Measurements from ENCODE around the gene PGLYRP2. TPM values are rescaled to one million over a fixed set of nuclear protein-coding genes. Genes with fewer than 3 reads are reported as not detected.
"Not testable (repeated sequence)": the region's sequence is repeated elsewhere in the genome, so short reads cannot be mapped to it uniquely, and the experiment has no call there.

The PGLYRP2 gene
- total RNA-seq, 1 donor from 2014 or later, result not detected

GRCh38 chr19:15487038-15487437, 7.7 kb upstream of the PGLYRP2 start:
- no peak for DNase-seq

- not testable (repeated sequence) for DNase-seq
Observed at GRCh38 chr19:15485768-15486167, 6.5 kb upstream of the PGLYRP2 start.

GRCh38 chr19:15480996-15481395, 1.7 kb upstream of the PGLYRP2 start:
- DNase-seq, result not testable (repeated sequence)

DNA sequence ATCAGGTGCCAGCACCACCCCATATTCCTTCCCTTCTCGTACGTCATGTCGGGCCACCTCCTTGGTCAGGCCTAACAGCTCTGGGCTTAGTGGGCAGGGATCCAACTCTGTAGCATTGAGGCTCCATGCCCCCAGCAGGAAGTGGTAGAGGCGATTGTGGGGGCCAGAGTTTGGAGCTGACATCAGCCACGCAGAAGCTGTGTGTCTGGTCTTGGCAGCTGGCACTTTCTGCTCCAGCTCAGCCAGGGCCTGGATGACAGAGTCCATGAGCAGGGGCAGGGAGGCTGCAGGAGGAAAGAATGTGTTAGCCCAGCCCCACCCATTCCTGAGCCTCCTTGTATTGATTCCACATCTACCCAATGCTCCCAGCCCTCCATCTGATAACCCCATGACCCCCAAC, 3.0 kb downstream of the PGLYRP2 start:
- DNase-seq, result no peak

DNA sequence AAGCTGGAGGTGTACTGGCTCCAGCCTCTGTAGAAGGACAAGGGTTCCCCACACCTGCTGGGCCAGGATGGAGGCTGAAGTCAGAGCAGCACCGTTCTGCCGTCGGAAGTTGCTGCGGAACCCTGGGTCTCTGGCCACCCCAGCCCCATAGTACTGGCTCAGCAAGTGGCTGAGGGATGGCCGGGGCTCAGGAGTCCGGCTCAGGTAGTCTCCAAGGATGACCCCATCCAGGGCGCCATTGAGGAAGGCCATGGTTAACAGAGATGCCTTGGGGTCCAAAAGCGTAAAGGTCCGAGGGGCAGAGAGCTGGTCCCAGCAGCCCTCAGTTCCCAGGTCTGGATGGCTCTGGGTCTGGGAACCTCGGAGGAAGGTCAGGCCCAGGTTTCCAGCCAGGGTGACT, 3.7 kb downstream of the PGLYRP2 start:
- no peak for DNase-seq

DNA sequence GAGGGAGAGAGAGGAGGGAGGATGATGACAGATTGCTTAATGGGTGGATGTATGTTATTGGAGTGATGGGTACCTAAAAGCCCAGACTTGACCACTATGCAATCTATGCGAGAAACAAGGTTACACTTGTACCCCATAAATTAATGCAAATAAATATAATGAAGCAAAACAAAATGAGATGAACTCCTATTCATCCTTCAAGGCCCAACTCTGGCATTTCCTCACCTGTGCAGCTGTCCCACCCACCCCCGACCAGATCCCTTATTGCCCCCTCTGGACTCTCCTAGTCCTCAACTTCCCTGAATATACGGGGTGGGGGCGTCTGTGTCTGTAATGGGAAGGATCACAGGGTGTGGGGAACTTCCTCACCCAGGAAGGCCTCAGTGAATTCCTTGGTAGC, 4.1 kb downstream of the PGLYRP2 start:
- DNase-seq, result no peak

DNA sequence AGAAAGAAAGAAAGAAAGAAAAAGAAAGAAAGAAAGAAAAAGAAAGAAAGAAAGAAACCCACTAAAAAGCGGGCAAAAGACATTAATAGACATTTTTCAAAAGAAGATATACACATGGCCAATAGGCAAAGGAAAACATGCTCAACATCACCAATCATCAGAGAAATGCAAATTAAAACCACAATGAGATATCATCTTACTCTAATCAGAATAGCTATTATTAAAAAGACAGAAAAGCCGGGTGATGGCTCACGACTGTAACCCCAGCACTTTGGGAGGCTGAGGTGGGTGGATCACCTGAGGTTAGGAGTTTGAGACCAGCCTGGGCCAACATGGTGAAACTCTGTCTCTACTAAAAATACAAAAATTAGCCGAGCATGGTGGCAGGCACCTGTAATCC, 5.5 kb downstream of the PGLYRP2 start:
- not testable (repeated sequence) for DNase-seq

DNA sequence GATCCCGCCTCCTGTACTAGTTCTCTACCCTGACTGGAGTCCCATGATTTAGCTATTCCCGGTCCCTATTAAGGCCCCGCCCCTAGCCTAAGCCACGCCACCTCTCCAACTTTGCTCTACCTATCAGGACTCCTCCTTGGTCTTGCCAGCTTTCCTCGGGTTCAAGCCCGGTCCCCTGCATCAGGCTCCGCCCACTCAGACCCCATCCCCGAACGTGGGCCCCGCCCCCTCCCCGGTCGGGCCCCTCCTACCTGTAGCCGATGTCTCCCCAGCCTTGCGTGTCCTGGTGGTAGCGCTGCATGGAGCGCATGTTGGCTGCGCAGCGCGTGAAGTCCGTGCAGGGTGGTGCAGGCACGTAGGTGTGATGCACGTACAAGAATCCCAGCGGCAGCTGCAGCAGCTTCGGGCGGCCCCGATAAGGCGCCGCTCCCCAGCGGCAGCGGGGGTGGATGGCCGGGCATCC, 7.6 kb downstream of the PGLYRP2 start:
- no peak for DNase-seq

DNA sequence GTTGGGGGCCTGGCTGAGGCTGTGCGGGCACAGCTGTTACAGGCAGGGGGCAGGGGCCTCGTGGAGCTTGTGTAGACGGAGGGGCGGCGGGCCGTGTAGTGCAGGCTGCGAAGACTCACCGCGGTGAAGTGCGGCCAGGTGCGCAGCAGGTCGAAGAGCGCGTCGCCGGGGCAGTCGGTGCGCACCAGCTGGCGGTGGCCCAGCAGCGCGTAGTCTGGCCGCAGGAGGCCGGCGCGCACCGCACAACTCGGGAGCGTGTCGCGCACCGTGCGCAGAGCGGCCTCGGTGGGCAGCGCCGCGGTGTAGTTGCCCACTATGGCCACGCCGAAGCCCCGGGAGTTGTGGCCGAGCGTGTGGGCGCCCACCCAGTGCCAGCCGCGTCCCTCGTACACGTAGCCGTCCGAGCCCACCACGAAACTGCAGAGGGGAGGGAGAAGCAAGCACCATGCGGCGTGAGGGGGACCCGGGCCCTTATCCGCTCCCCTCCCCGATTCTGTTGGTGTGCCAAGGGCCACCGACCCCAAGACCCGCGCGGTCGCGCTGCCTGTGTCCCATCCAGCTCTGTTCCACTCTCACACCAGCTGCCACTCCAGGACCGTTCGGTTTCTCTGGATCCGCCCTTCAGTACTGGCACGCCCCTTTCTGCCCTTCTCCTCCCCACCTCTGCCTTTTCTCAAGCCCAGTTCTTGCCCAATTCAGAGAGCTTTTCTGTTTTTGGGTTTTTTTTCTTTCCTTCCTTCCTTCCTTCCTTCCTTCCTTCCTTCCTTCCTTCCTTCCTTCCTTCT, 9.6 kb downstream of the PGLYRP2 start:
- DNase-seq, result no peak

DNA sequence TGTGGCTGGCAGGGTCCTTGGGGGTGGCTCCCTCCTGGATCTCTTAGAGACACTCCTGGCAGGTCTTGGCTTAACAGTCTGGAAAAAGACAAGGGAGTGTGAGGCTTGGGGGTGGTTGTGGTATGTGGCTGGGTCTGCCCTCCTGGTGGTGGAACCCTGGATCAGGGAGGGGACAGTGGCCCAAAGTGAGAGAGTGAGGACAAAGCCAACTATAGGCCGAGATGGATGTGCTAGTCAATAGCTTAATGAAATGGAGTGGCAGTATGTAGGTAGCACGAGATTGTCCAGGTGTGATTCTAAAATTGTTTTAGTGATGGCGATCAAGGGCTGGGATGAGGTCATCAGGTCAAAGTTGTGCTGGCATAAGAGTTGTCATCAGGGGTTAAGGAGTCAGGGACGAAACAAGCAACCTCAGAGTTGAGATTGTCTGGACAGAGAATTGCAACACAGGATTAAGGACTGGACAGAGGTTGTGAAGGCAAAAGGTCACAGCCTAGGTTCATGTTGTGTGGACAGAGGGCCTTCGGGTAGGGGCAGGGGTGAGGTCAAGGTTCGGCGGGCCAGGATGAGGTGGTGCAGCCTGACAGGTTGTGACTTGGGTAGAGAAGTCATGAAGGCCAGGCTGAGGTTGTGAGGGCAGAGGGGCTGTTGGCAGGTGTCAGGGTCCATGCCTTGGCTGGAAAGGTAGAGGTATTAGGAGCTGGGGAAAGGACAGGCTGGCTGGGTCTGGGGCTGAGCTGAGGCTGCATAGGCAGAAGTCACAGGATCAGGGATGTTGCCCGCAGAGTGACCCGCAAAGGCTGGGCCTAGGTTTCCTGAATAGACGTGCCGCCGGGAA, 10.4 kb downstream of the PGLYRP2 start:
- no peak for DNase-seq

DNA sequence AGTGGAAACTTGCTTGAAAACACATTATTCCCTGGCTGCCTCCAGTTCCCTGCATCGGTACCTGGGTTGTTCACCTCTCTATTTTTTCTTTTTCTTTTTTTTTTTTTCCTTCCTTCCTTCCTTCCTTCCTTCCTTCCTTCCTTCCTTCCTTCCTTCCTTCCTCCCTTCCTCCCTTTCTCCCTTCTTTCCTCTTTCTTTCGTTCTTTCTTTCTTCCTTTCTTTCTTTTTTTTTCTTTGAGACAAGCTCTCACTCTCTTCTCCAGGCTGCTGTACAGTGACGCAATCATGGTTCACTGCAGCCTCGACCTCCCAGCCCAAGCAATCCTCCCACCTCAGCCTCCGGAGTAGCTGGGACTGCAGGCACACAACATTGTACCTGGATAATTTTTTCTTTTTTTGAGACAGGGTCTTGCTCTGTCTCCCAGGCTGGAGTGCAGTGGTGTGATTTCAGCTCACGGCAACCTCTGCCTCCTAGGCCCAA, 11.5 kb downstream of the PGLYRP2 start:
- DNase-seq, result no peak

GRCh38 chr19:15466851-15467733, 12.2 kb downstream of the PGLYRP2 start:
- DNase-seq, result no peak

GRCh38 chr19:15464394-15465385, 14.6 kb downstream of the PGLYRP2 start, which contains the start of gene RASAL3:
Gene RASAL3, minus strand, starts transcription at chr19:15464544. Its CDS starts 186 bp downstream, at chr19:15464358.
- DNase-seq, result no peak

DNA sequence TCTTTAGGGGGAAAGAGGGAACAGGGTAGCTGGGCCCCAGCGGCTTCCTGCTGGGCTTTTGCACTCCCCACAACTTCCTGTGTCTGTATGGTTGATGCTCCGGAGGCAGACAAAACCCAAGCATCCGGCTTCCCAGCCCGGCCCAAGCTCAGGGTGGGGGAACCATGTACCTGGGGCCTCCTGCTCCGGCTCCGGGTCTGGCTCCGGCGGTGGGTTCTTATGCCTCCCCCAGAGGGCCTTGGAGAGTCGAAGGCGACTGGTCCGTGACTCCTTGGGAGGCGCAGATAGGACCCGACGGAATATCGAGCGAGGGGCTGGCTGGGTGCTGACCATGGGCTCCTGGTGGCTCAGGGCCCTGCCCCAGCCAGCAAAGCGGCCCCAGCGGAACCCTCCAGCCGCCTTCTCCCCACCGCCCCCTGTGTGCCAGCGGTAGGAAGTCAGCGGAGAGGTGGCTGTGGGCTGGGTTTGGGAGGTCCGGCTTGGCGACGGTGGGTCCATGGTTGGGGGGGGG, 15.4 kb downstream of the PGLYRP2 start:
- DNase-seq, result no peak

GRCh38 chr19:15461694-15462093, 17.6 kb downstream of the PGLYRP2 start:
- DNase-seq, result no peak

- DNase-seq, result no peak
Observed at GRCh38 chr19:15457701-15458484, 21.4 kb downstream of the PGLYRP2 start.

DNA sequence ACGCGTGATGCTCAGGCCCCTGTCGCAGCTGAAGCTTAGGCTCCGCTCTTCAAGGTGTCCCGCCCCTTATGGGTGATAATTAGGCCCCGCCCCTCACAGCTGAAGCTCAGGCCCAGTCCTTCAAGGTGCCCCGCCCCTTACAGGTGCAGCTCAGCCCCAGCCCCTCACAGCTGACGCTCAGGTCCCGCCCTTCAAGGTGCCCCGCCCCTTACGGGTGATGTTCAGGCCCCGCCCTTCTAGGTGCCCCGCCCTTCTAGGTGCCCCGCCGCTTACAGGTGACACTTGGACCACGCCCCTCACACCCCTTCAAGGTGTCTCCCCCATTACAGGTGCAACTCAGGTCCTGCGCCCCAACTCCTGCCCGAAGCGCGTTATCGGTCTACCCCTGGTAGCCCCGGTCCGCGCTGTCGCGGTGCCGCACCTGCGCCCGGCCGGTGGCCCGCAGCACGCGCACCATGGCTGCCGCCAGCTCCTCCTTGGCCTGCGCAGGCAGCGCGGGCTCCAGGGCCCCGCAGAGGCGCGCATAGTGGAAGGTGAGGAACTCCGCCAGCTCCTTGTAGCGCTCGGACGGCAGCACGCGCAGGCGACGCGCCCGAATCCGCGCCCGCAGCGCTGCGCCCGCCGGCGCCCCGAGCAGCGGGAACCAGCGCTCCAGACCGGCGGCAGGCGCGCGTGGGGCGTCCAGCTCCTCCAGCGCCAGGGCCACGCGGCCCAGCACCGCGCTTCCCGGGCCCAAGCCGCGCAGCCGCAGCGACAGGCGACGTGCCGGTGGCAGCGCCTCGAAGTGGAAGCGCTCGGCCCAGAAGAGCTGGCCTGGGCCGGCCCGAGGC, 22.2 kb downstream of the PGLYRP2 start:
- no peak for DNase-seq

GRCh38 chr19:15456441-15456840, 22.9 kb downstream of the PGLYRP2 start:
- no peak for DNase-seq

GRCh38 chr19:15455996-15456395, 23.3 kb downstream of the PGLYRP2 start:
- DNase-seq, result no peak

All from occipital lobe (tissue), 2 donors.